Measurements from ENCODE around the gene IQGAP2. TPM values are rescaled to one million over a fixed set of nuclear protein-coding genes. Genes with fewer than 3 reads are reported as not detected.

Gene IQGAP2
- polyA plus RNA-seq, 1 experiment, result 0.63 TPM

GRCh38 chr5:76526950-76527583 is 124.0 kb downstream of the IQGAP2 start:
- TF ChIP-seq CTCF (IDR thresholded peaks at IDR 0.05; ENCODE audit: low read depth, low read length), result no peak
- Histone ChIP-seq H3K9me3 (ENCODE audit: control insufficient read depth, insufficient read depth, low read length) (no peaks in the 10 kb centered on the region), H3K27me3 (ENCODE audit: control insufficient read depth, insufficient read depth, low read length) (peaks cover 2% of the 10 kb centered on the region), H3K4me3 (ENCODE audit: low read depth, low read length) (no peak overlapping the region), H3K27ac (ENCODE audit: low read depth, low read length) (no peak overlapping the region)
- no peak for DNase-seq (ENCODE audit: low read depth, low spot score)
- ChIA-PET CTCF (no interaction called here), POLR2A (no interaction called here)

GRCh38 chr5:76527685-76528161 is 124.6 kb downstream of the IQGAP2 start:
- POLR2A ChIA-PET, result no interaction called here
- TF ChIP-seq CTCF (IDR thresholded peaks at IDR 0.05; ENCODE audit: low read depth, low read length), result no peak
- Histone ChIP-seq H3K27me3 (ENCODE audit: control insufficient read depth, insufficient read depth, low read length) (peaks cover 2% of the 10 kb centered on the region), H3K27ac (ENCODE audit: low read depth, low read length) (no peak overlapping the region), H3K9me3 (ENCODE audit: control insufficient read depth, insufficient read depth, low read length) (no peaks in the 10 kb centered on the region), H3K4me3 (ENCODE audit: low read depth, low read length) (no peak overlapping the region)
- no peak for DNase-seq (ENCODE audit: low read depth, low spot score)
- CTCF ChIA-PET, result no interaction called here

DNA sequence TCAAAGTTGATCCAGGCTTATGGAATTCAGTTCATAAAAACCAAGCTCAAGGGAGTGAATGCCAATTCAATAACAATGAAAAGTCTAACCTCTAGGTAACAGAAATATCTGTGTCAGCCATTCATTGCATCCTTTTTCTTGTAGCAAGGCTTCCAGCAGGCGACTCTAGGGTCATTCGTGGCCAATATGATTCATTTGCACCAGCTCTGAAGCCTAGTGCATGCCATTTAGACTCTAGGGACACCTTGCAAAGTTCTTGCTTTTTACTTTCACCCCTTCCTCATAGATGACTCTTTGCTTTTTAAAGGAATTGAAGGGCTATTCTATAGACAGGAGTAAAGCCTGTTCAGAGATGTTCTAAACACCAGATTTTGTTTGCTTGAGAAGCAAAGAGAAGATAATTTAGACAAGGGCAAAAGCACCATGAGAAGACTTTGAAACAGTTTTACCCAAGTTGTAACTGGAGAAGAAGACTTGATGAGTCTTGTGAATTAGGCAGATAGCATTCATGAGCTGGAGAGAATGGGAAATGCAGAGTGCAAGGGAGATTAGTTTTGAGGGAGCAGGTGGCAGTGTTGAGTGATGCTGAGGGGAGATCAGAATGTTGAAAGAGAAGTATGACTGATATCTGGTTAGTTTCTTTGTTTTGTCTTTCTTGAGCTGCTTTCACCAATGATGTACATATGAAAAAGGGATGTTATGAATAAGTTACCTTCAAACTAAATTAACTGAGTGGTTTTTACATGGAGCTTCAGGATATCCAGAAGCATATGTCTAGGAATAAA is 125.7 kb downstream of the IQGAP2 start:
- DNase-seq (ENCODE audit: low read depth, low spot score), result no peak
- H3K9me3 ChIP-seq (ENCODE audit: control insufficient read depth, insufficient read depth, low read length), result no peaks in the 10 kb centered on the region
- H3K27ac ChIP-seq (ENCODE audit: low read depth, low read length), result no peak overlapping the region
- no peak overlapping the region for H3K4me3 ChIP-seq (ENCODE audit: low read depth, low read length)
- H3K27me3 ChIP-seq (ENCODE audit: control insufficient read depth, insufficient read depth, low read length), result no peaks in the 10 kb centered on the region
- ChIA-PET CTCF (no interaction called here), POLR2A (no interaction called here)
- TF ChIP-seq CTCF (IDR thresholded peaks at IDR 0.05; ENCODE audit: low read depth, low read length), result no peak

DNA sequence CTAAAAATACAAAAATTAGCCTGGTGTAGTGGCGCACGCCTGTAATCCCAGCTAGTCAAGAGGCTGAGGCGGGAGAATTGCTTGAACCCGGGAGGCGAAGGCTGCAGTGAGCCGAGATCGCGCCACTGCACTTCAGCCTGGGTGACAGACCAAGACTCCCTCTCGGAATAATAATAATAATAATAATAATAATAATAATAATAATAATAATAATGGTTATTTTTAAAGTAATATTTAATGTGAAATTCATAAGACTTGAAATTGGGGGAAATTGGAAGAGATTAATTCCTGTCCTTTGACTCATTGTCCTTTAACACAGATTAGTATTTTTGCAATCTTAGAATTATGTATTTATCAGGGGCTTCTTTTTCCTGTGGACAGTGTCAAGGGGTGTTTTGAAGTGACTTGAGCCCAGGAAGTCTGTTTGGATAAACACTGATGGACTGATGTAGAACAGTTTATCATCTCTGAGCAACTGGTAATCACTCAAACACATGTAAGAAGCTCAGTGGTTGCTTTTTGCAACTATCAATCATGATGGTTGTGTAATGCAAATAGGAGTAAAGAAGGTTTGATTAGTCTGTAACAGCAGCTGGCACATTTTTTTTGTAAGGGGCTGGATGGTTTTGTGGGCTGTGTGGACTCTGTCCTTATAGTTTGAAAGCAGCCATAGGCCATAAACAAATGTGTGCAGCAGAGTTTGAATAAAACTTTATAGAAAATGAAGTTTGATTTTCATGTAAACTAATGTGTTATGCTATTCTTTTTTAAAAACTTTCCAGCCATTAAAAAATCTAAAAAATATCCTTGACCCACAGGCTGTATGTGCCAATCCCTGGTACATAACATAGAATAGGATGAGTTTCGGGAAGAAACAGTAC is 126.6 kb downstream of the IQGAP2 start:
- ChIA-PET POLR2A (no interaction called here), CTCF (no interaction called here)
- Histone ChIP-seq H3K27ac (ENCODE audit: low read depth, low read length) (no peak overlapping the region), H3K4me3 (ENCODE audit: low read depth, low read length) (no peak overlapping the region), H3K27me3 (ENCODE audit: control insufficient read depth, insufficient read depth, low read length) (no peaks in the 10 kb centered on the region), H3K9me3 (ENCODE audit: control insufficient read depth, insufficient read depth, low read length) (no peaks in the 10 kb centered on the region)
- no peak for TF ChIP-seq CTCF (IDR thresholded peaks at IDR 0.05; ENCODE audit: low read depth, low read length)
- no peak for DNase-seq (ENCODE audit: low read depth, low spot score)
